Astrocyte (in vitro differentiated cells and primary cell): ENCODE results near the gene THPO. TPM values are rescaled to one million over a fixed set of nuclear protein-coding genes. Genes with fewer than 3 reads are reported as not detected.

Experiments used
- DNase-seq: peaks from one replicate; pipeline ENCODE4 v3.0.0-alpha.2; 2010; ENCODE audit warnings: low read depth
- FAIRE-seq: peaks from 2 replicates; lab custom pipeline; 2011; peaks lifted over from hg19 to GRCh38; lab: Jason Lieb, UNC
- H2AFZ ChIP-seq: 2 replicates; pipeline ENCODE4 v1.6.0; 2012; ENCODE audit warnings: low read depth, low read length, inconsistent platforms
- H3K27ac ChIP-seq: 2 replicates; pipeline ENCODE4 v1.5.1; 2011; ENCODE audit warnings: low read depth, low read length, inconsistent platforms
- H3K27me3 ChIP-seq: 2 replicates; pipeline ENCODE4 v1.6.0; 2011; ENCODE audit warnings: low read length, inconsistent platforms; ENCODE audit not compliant: insufficient read depth
- H3K36me3 ChIP-seq: 2 replicates; pipeline ENCODE4 v1.5.1; 2011; ENCODE audit warnings: low read length, inconsistent platforms; ENCODE audit not compliant: insufficient read depth
- H3K4me1 ChIP-seq: 2 replicates; pipeline ENCODE4 v1.5.1; 2011; ENCODE audit warnings: low read length, inconsistent platforms; ENCODE audit not compliant: insufficient read depth
- H3K4me2 ChIP-seq: 2 replicates; pipeline ENCODE4 v1.6.0; 2012; ENCODE audit warnings: low read length, inconsistent platforms
- H3K4me3 ChIP-seq: 2 replicates; pipeline ENCODE4 v1.5.1; 2011; ENCODE audit warnings: low read depth, mild to moderate bottlenecking, low read length, inconsistent platforms; ENCODE audit not compliant: insufficient read depth
- H3K79me2 ChIP-seq: 2 replicates; pipeline ENCODE4 v1.6.0; 2012; ENCODE audit warnings: mild to moderate bottlenecking, low read length, inconsistent platforms; ENCODE audit not compliant: insufficient read depth
- H3K9ac ChIP-seq: 2 replicates; pipeline ENCODE4 v1.6.0; 2012; ENCODE audit warnings: mild to moderate bottlenecking, low read length, inconsistent platforms
- H3K9me3 ChIP-seq: 2 replicates; pipeline ENCODE4 v1.5.1; 2012; ENCODE audit warnings: low read depth, mild to moderate bottlenecking, low read length, inconsistent platforms; ENCODE audit not compliant: insufficient read depth
- H4K20me1 ChIP-seq: 2 replicates; pipeline ENCODE4 v1.6.0; 2012; ENCODE audit warnings: low read length, inconsistent platforms; ENCODE audit not compliant: insufficient read depth
- H3K27ac Mint-ChIP-seq: one replicate; pipeline ENCODE4 v1.8.0; 2021; ENCODE audit warnings: mild to moderate bottlenecking, mixed read lengths; ENCODE audit not compliant: unreplicated experiment
- H3K27me3 Mint-ChIP-seq: one replicate; pipeline ENCODE4 v1.8.0; 2021; ENCODE audit warnings: low read depth, mixed read lengths; ENCODE audit not compliant: unreplicated experiment
- H3K36me3 Mint-ChIP-seq: one replicate; pipeline ENCODE4 v1.8.0; 2021; ENCODE audit warnings: low read depth, mixed read lengths; ENCODE audit not compliant: unreplicated experiment
- H3K4me1 Mint-ChIP-seq: one replicate; pipeline ENCODE4 v1.8.0; 2021; ENCODE audit warnings: low read depth, mixed read lengths; ENCODE audit not compliant: unreplicated experiment
- H3K4me3 Mint-ChIP-seq: one replicate; pipeline ENCODE4 v1.8.0; 2021; ENCODE audit warnings: mild to moderate bottlenecking, moderate library complexity, mixed read lengths; ENCODE audit not compliant: unreplicated experiment
- H3K9me3 Mint-ChIP-seq: one replicate; pipeline ENCODE4 v1.8.0; 2021; ENCODE audit warnings: mild to moderate bottlenecking, mixed read lengths; ENCODE audit not compliant: unreplicated experiment
- CTCF ChIP-seq: IDR thresholded peaks from 2 replicates; pipeline ENCODE4 v1.5.1; 2011; ENCODE audit warnings: low read depth, mild to moderate bottlenecking, inconsistent platforms, low read length, moderate library complexity; ENCODE audit not compliant: insufficient read depth
- EZH2 ChIP-seq: IDR thresholded peaks from 2 replicates; pipeline ENCODE4 v1.6.1; 2012; ENCODE audit warnings: mild to moderate bottlenecking, low read length, inconsistent platforms; ENCODE audit not compliant: insufficient read depth
- total RNA-seq: library from RNA; stranded (reverse); gene quantifications from 2 replicates; pipeline ENCODE4 v1.2.1, GENCODE V29; 2021

THPO gene
- total RNA-seq, 1 donor from 2014 or later: 0.25 TPM

DNA sequence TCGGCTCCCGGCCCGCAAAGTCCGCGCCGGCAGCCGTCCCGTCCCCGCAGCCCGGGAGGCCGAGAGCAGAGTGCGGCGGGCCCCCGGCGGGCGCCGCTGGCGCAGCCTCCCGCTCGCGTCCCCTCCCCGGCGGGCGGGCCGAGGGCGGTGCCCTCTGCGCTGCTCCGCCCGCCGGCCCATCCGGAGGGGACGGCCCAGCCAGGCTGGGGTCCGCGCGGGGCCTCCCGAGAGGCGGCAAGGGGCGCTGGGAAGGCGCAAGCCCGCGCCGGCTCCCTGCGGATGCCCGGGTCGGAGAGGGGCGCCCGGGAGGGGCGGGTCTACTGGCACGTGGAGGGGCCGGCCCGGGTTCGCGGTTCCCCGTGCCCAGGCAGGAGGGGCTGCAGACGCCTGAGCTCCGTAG, 16.5 kb downstream of the THPO start, which contains the start of the genes CLCN2 and POLR2H:
Gene CLCN2 (minus strand): TSS at position 74 of the 400 bp plus-strand sequence. CDS start 126 bp downstream, outside the sequence.
Gene POLR2H (plus strand): TSS at position 179 of the 400 bp plus-strand sequence. CDS start 1,783 bp downstream, outside the sequence.
- peak within 1 kb of the TSS; percentile 88 for H3K9ac ChIP-seq
- peak within 1 kb of the TSS; percentile 92 for H3K4me2 ChIP-seq
- Mint-ChIP-seq H3K36me3 (peaks cover 14% of the 10 kb centered on the region), H3K9me3 (no peaks in the 10 kb centered on the region), H3K27me3 (no peaks in the 10 kb centered on the region), H3K4me3 (peak within 1 kb of the TSS; percentile 97), H3K4me1 (peaks cover 16% of the 10 kb centered on the region), H3K27ac (peak within 1 kb of the TSS; percentile 97)
- H3K4me1 ChIP-seq: peaks cover 10% of the 10 kb centered on the region
- FAIRE-seq (no peak), DNase-seq (no peak)
- H3K4me3 ChIP-seq: peak within 1 kb of the TSS; percentile 82
- H3K27ac ChIP-seq: peak within 1 kb of the TSS; percentile 90
- TF ChIP-seq EZH2 (no peak), CTCF (no peak)
- H3K9me3 ChIP-seq: no peaks in the 10 kb centered on the region
- H4K20me1 ChIP-seq: peaks cover 17% of the 10 kb centered on the region
- peaks cover 7% of the 10 kb centered on the region for H3K36me3 ChIP-seq
- peak within 1 kb of the TSS; percentile 92 for H2AFZ ChIP-seq
- H3K27me3 ChIP-seq: no peaks in the 10 kb centered on the region
- H3K79me2 ChIP-seq: peaks cover 34% of the 10 kb centered on the region

DNA sequence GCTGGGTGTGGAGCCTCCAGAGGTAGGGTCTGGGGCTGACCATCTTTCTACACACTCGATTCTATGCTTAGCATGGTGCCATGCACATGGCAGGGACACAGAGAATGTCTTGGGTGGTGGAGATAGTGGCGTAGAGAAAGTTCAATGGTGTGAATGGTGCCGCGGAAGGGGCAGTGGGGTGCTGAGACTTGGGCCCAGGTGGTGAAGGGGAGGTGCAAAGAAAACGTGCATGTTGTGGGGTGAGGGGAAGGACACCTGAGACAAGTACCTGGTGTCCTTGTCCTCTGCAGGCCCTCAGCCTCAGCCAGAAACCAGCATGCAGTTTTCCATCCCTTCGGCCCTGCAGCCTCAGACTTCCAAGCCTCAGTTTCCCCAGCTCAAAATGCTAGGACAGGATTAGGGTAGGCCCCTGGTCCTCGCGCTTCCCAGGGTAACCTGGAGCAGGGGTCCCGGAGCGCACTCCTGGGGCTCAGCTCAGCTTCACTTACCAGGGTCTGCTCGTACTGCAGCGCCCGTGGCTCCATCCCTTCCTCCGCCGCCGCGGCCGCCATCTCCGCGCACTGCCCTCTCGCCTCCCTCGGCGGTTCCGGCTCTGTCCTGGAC, 17.0 kb downstream of the THPO start:
- peaks cover 10% of the 10 kb centered on the region for H3K4me1 ChIP-seq
- Mint-ChIP-seq H3K27ac (peak overlapping the region; percentile 53), H3K4me1 (peaks cover 16% of the 10 kb centered on the region), H3K4me3 (peak overlapping the region; percentile 88), H3K27me3 (no peaks in the 10 kb centered on the region), H3K9me3 (no peaks in the 10 kb centered on the region), H3K36me3 (peaks cover 13% of the 10 kb centered on the region)
- peaks cover 34% of the 10 kb centered on the region for H3K79me2 ChIP-seq
- peak overlapping the region; percentile 82 for H3K4me3 ChIP-seq
- peaks cover 6% of the 10 kb centered on the region for H3K36me3 ChIP-seq
- H3K9me3 ChIP-seq: no peaks in the 10 kb centered on the region
- no peak for TF ChIP-seq CTCF
- no peak for TF ChIP-seq EZH2
- no peak for DNase-seq
- peaks cover 17% of the 10 kb centered on the region for H4K20me1 ChIP-seq
- no peaks in the 10 kb centered on the region for H3K27me3 ChIP-seq
- H3K9ac ChIP-seq: peak overlapping the region; percentile 88
- no peak overlapping the region for H3K27ac ChIP-seq
- H3K4me2 ChIP-seq: peak overlapping the region; percentile 92
- FAIRE-seq: no peak
- peak overlapping the region; percentile 92 for H2AFZ ChIP-seq
